ENCODE data around the gene OR2S2.

- TF ChIP-seq, protein P1, sequence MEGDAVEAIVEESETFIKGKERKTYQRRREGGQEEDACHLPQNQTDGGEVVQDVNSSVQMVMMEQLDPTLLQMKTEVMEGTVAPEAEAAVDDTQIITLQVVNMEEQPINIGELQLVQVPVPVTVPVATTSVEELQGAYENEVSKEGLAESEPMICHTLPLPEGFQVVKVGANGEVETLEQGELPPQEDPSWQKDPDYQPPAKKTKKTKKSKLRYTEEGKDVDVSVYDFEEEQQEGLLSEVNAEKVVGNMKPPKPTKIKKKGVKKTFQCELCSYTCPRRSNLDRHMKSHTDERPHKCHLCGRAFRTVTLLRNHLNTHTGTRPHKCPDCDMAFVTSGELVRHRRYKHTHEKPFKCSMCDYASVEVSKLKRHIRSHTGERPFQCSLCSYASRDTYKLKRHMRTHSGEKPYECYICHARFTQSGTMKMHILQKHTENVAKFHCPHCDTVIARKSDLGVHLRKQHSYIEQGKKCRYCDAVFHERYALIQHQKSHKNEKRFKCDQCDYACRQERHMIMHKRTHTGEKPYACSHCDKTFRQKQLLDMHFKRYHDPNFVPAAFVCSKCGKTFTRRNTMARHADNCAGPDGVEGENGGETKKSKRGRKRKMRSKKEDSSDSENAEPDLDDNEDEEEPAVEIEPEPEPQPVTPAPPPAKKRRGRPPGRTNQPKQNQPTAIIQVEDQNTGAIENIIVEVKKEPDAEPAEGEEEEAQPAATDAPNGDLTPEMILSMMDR (conservative IDR thresholded peaks at IDR 0.05; ENCODE audit: low read depth, low read length), result no peak
- TF ChIP-seq EZH2 (IDR thresholded peaks at IDR 0.05; ENCODE audit: low read length, unreplicated experiment), result no peak
- no peak for TF ChIP-seq EZH2phosphoT487 (IDR thresholded peaks at IDR 0.05; ENCODE audit: borderline replicate concordance, low read length)
These were observed 9.1 kb upstream of the OR2S2 start for GRCh38 chr9:35967042-35967441.
